Gastroesophageal sphincter (tissue), 3 donors: Measurements from ENCODE around the gene APOA4.

Source experiments
- CTCF ChIP-seq, 4 experiments: fragments of 200-600 bp in 2 of 4; fragments of 450-650 bp in 2 of 4; sonication (generic) in 1 of 4; IDR thresholded peaks; one replicate each; pipeline ENCODE4 v1.5.1; 2017 to 2019; ENCODE audit warnings: antibody characterized with exemption in 4 of 4, mild to moderate bottlenecking in 2 of 4, moderate library complexity in 2 of 4
- POLR2A ChIP-seq, 2 donors: fragments of 450-650 bp; IDR thresholded peaks; one replicate each; pipeline ENCODE4 v1.6.1; 2017; ENCODE audit warnings: antibody characterized with exemption in 2 of 2, mild to moderate bottlenecking in 2 of 2, moderate library complexity in 1 of 2

GRCh38 chr11:116808262-116809175 is 14.6 kb downstream of the APOA4 start:
- TF ChIP-seq CTCF (IDR thresholded peaks at IDR 0.05), result no peak
- TF ChIP-seq POLR2A (IDR thresholded peaks at IDR 0.05), result no peak
